MM.1S (cell line): Measurements from ENCODE around the gene DLGAP1.

Experiments used
- DNase-seq: peaks from one replicate; pipeline ENCODE4 v3.0.0-alpha.2; 2015
- H2AFZ ChIP-seq: fragments of 300-600 bp; sonication (generic); 2 replicates; pipeline ENCODE4 v1.6.0; 2016; ENCODE audit warnings: antibody characterized with exemption, low read length
- H3F3A ChIP-seq: fragments of 300-600 bp; sonication (generic); 2 replicates; pipeline ENCODE4 v1.6.1; 2016; ENCODE audit warnings: mild to moderate bottlenecking, antibody characterized with exemption, low read length, moderate library complexity, mixed read lengths; ENCODE audit not compliant: insufficient read depth
- H3K27ac ChIP-seq: fragments of 300-600 bp; sonication (generic); 2 replicates; pipeline ENCODE4 v1.5.1; 2016; ENCODE audit warnings: mild to moderate bottlenecking, low read length
- H3K27me3 ChIP-seq: fragments of 300-600 bp; sonication (generic); replicated peaks from 2 replicates; pipeline ENCODE4 v1.6.0; 2016; ENCODE audit warnings: low read length; ENCODE audit not compliant: insufficient read depth
- H3K36me3 ChIP-seq: fragments of 300-600 bp; sonication (generic); replicated peaks from 2 replicates; pipeline ENCODE4 v1.6.1; 2016; ENCODE audit warnings: mild to moderate bottlenecking, low read length, mixed read lengths; ENCODE audit not compliant: insufficient read depth
- H3K4me1 ChIP-seq: fragments of 300-600 bp; sonication (generic); 2 replicates; pipeline ENCODE4 v1.6.1; 2016; ENCODE audit warnings: low read length, mixed read lengths
- H3K4me2 ChIP-seq: fragments of 300-600 bp; sonication (generic); 2 replicates; pipeline ENCODE4 v1.6.0; 2016; ENCODE audit warnings: low read depth, low read length
- H3K4me3 ChIP-seq: fragments of 300-600 bp; sonication (generic); 2 replicates; pipeline ENCODE4 v1.5.1; 2016; ENCODE audit warnings: low read length, mixed read lengths
- H3K79me2 ChIP-seq: fragments of 300-600 bp; sonication (generic); 2 replicates; pipeline ENCODE4 v1.6.1; 2016; ENCODE audit warnings: mixed run types, low read length, mixed read lengths
- H3K9ac ChIP-seq: fragments of 300-600 bp; sonication (generic); 2 replicates; pipeline ENCODE4 v1.6.1; 2016; ENCODE audit warnings: low read length, mixed read lengths
- H3K9me2 ChIP-seq: fragments of 300-600 bp; sonication (generic); replicated peaks from 2 replicates; pipeline ENCODE4 v1.6.1; 2016; ENCODE audit warnings: mild to moderate bottlenecking, low read length, mixed read lengths; ENCODE audit not compliant: insufficient read depth
- H3K9me3 ChIP-seq: fragments of 300-600 bp; sonication (generic); replicated peaks from 2 replicates; pipeline ENCODE4 v1.6.1; 2016; ENCODE audit warnings: mild to moderate bottlenecking, low read length, mixed read lengths; ENCODE audit not compliant: insufficient read depth
- H4K20me1 ChIP-seq: fragments of 300-600 bp; sonication (generic); 2 replicates; pipeline ENCODE4 v1.6.1; 2016; ENCODE audit warnings: mild to moderate bottlenecking, low read length, moderate library complexity, mixed read lengths; ENCODE audit not compliant: insufficient read depth
- CTCF ChIP-seq: fragments of 300-600 bp; sonication (generic); IDR thresholded peaks from 2 replicates; pipeline ENCODE4 v1.5.1; 2016; ENCODE audit warnings: antibody characterized with exemption, low read length, mixed read lengths
- EZH2 ChIP-seq: fragments of 300-600 bp; sonication (generic); optimal IDR thresholded peaks from 2 replicates; pipeline ENCODE3; 2017; ENCODE audit warnings: low read depth, mild to moderate bottlenecking, antibody characterized with exemption, low read length, mixed read lengths
- EZH2phosphoT487 ChIP-seq: fragments of 300-600 bp; sonication (generic); IDR thresholded peaks from 2 replicates; pipeline ENCODE4 v1.6.1; 2018; ENCODE audit warnings: antibody characterized with exemption, low read length

The DLGAP1 gene

GRCh38 chr18:3804336-3804735 is 650.8 kb downstream of the DLGAP1 start:
- Histone ChIP-seq H4K20me1 (no peaks in the 10 kb centered on the region), H3K4me1 (no peaks in the 10 kb centered on the region), H3K27ac (no peak overlapping the region), H2AFZ (no peak overlapping the region), H3K27me3 (no peaks in the 10 kb centered on the region), H3K9me3 (no peaks in the 10 kb centered on the region), H3K9ac (no peak overlapping the region), H3K4me2 (no peak overlapping the region), H3K79me2 (no peaks in the 10 kb centered on the region), H3K36me3 (no peaks in the 10 kb centered on the region), H3F3A (no peaks in the 10 kb centered on the region), H3K4me3 (no peak overlapping the region), H3K9me2 (no peaks in the 10 kb centered on the region)
- DNase-seq: no peak
- TF ChIP-seq EZH2 (no peak), CTCF (no peak), EZH2phosphoT487 (no peak)

DNA sequence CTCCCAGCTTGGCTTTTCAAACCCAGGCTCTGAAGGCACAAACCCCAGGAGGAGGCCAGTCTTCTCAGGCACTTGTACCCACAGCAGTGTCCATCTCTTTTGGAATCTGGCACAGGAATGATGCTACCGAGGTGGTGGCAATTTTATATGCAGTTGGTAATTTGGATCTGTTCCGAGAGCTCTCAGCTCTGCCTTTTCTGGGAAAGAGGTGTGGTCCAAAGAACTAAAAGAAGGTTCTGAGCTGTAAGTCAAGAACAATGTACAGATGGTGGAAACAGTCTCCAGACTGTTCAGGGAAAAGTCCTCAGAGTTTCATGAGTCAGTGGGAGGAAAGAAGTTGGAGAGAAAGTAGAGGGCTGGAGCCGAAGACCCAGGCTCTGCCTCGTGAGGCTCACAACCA is 651.8 kb downstream of the DLGAP1 start:
- H2AFZ ChIP-seq: no peak overlapping the region
- H3K27ac ChIP-seq: no peak overlapping the region
- H3K9me2 ChIP-seq: no peaks in the 10 kb centered on the region

DNA sequence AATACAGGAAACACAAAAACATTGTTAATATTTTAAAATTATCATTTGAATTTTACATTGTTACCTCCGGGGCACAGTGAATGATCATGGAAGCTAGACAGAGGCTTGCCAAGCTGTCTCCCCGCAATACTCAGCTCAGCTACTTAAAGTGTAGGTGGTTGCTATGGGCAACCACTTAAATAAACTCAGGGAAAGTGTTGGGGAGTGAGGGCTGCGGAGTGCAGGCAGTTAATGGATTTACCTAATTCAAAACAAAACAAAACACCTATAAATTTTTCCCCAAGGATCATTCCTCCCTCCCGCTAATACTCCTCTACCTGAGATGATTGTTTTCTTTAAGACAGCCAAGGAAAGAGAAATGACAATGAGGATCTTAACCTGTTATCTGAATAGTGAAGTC is 655.6 kb downstream of the DLGAP1 start:
- DNase-seq: no peak
- Histone ChIP-seq H3K27me3 (no peaks in the 10 kb centered on the region), H3K79me2 (no peaks in the 10 kb centered on the region), H3K4me2 (no peak overlapping the region), H3K4me1 (no peaks in the 10 kb centered on the region), H4K20me1 (no peaks in the 10 kb centered on the region), H2AFZ (no peak overlapping the region), H3K27ac (no peak overlapping the region), H3K9me2 (no peaks in the 10 kb centered on the region), H3K4me3 (no peak overlapping the region), H3K9me3 (no peaks in the 10 kb centered on the region), H3K9ac (no peak overlapping the region), H3K36me3 (no peaks in the 10 kb centered on the region), H3F3A (no peaks in the 10 kb centered on the region)
- TF ChIP-seq EZH2phosphoT487: no peak
- TF ChIP-seq EZH2: no peak
- TF ChIP-seq CTCF: no peak

More for the DNA sequence above, 651.8 kb downstream of the DLGAP1 start:
- H3K9me3 ChIP-seq: no peaks in the 10 kb centered on the region
- no peak for DNase-seq
- H3K36me3 ChIP-seq: no peaks in the 10 kb centered on the region
- H4K20me1 ChIP-seq: no peaks in the 10 kb centered on the region
- H3K9ac ChIP-seq: no peak overlapping the region
- H3K4me2 ChIP-seq: no peak overlapping the region
- H3K27me3 ChIP-seq: no peaks in the 10 kb centered on the region
- no peaks in the 10 kb centered on the region for H3F3A ChIP-seq
- no peaks in the 10 kb centered on the region for H3K79me2 ChIP-seq
- H3K4me3 ChIP-seq: no peak overlapping the region
- no peaks in the 10 kb centered on the region for H3K4me1 ChIP-seq
- no peak for TF ChIP-seq EZH2phosphoT487
- TF ChIP-seq CTCF: no peak
- TF ChIP-seq EZH2: no peak
